Skeletal muscle satellite cell (primary cell): ENCODE results near the gene TRIM33.
"Not testable (repeated sequence)": the region's sequence is repeated elsewhere in the genome, so short reads cannot be mapped to it uniquely, and the experiment has no call there.

Experiments
- H3K27me3 ChIP-seq: 2 replicates; pipeline ENCODE4 v1.7.0; 2013; ENCODE audit warnings: low read length; ENCODE audit not compliant: control insufficient read depth, insufficient read depth
- H3K36me3 ChIP-seq: 2 replicates; pipeline ENCODE4 v1.7.0; 2013; ENCODE audit warnings: mild to moderate bottlenecking, control low read depth, low read length; ENCODE audit not compliant: insufficient read depth
- H3K4me1 ChIP-seq: 2 replicates; pipeline ENCODE4 v1.7.0; 2013; ENCODE audit warnings: low read length; ENCODE audit not compliant: control insufficient read depth, insufficient read depth
- H3K4me2 ChIP-seq: 2 replicates; pipeline ENCODE4 v1.7.0; 2013; ENCODE audit warnings: mild to moderate bottlenecking, low read length
- H3K4me3 ChIP-seq: 2 replicates; pipeline ENCODE4 v1.7.0; 2013; ENCODE audit warnings: low read length
- H3K9ac ChIP-seq: 2 replicates; pipeline ENCODE4 v1.7.0; 2013; ENCODE audit warnings: mild to moderate bottlenecking, low read depth, low read length, moderate library complexity
- H3K9me3 ChIP-seq: replicated peaks from 2 replicates; pipeline ENCODE4 v1.7.0; 2013; ENCODE audit warnings: mild to moderate bottlenecking, control low read depth, low read length

The TRIM33 gene

GRCh38 chr1:114439369-114439768 lies 71.6 kb downstream of the TRIM33 start:
- Histone ChIP-seq H3K27me3 (no peaks in the 10 kb centered on the region), H3K36me3 (peaks cover 11% of the 10 kb centered on the region), H3K4me1 (peaks cover 3% of the 10 kb centered on the region), H3K4me2 (no peak overlapping the region), H3K9me3 (no peaks in the 10 kb centered on the region), H3K9ac (no peak overlapping the region), H3K4me3 (no peak overlapping the region)

GRCh38 chr1:114437812-114438211 lies 73.2 kb downstream of the TRIM33 start:
- H3K4me3 ChIP-seq, result no peak overlapping the region
- H3K4me1 ChIP-seq, result peaks cover 3% of the 10 kb centered on the region
- no peak overlapping the region for H3K9ac ChIP-seq
- no peaks in the 10 kb centered on the region for H3K27me3 ChIP-seq
- no peak overlapping the region for H3K4me2 ChIP-seq
- H3K9me3 ChIP-seq, result no peaks in the 10 kb centered on the region
- peaks cover 11% of the 10 kb centered on the region for H3K36me3 ChIP-seq

GRCh38 chr1:114436799-114437198 lies 74.2 kb downstream of the TRIM33 start:
- Histone ChIP-seq H3K4me2 (no peak overlapping the region), H3K36me3 (peaks cover 11% of the 10 kb centered on the region), H3K4me3 (no peak overlapping the region), H3K27me3 (no peaks in the 10 kb centered on the region), H3K4me1 (peaks cover 3% of the 10 kb centered on the region), H3K9me3 (no peaks in the 10 kb centered on the region), H3K9ac (no peak overlapping the region)

- H3K36me3 ChIP-seq, result peaks cover 6% of the 10 kb centered on the region
- no peak overlapping the region for H3K4me3 ChIP-seq
Measured at GRCh38 chr1:114435088-114435715, 75.8 kb downstream of the TRIM33 start.

GRCh38 chr1:114431026-114431425 lies 80.0 kb downstream of the TRIM33 start:
- Histone ChIP-seq H3K9ac (no peak overlapping the region), H3K4me2 (no peak overlapping the region), H3K4me3 (no peak overlapping the region), H3K36me3 (peaks cover 12% of the 10 kb centered on the region), H3K27me3 (no peaks in the 10 kb centered on the region), H3K9me3 (no peaks in the 10 kb centered on the region), H3K4me1 (no peaks in the 10 kb centered on the region)

More at GRCh38 chr1:114435088-114435715, 75.8 kb downstream of the TRIM33 start:
- no peak overlapping the region for H3K4me2 ChIP-seq
- H3K4me1 ChIP-seq, result no peaks in the 10 kb centered on the region
- H3K27me3 ChIP-seq, result no peaks in the 10 kb centered on the region
- no peak overlapping the region for H3K9ac ChIP-seq
- H3K9me3 ChIP-seq, result no peaks in the 10 kb centered on the region

- Histone ChIP-seq H3K36me3 (peaks cover 31% of the 10 kb centered on the region), H3K4me3 (no peak overlapping the region), H3K4me2 (no peak overlapping the region), H3K9me3 (no peaks in the 10 kb centered on the region), H3K9ac (no peak overlapping the region), H3K27me3 (no peaks in the 10 kb centered on the region), H3K4me1 (no peaks in the 10 kb centered on the region)
Measured at GRCh38 chr1:114428083-114428754, 82.8 kb downstream of the TRIM33 start.

- Histone ChIP-seq H3K27me3 (no peaks in the 10 kb centered on the region), H3K4me1 (no peaks in the 10 kb centered on the region), H3K9ac (no peak overlapping the region), H3K4me3 (no peak overlapping the region), H3K9me3 (no peaks in the 10 kb centered on the region), H3K4me2 (no peak overlapping the region), H3K36me3 (peaks cover 31% of the 10 kb centered on the region)
Measured at GRCh38 chr1:114427612-114428011, 83.4 kb downstream of the TRIM33 start.

- no peak overlapping the region for H3K4me2 ChIP-seq
- no peaks in the 10 kb centered on the region for H3K27me3 ChIP-seq
- H3K36me3 ChIP-seq, result peaks cover 70% of the 10 kb centered on the region
- H3K9ac ChIP-seq, result no peak overlapping the region
- H3K4me1 ChIP-seq, result no peaks in the 10 kb centered on the region
- H3K4me3 ChIP-seq, result no peak overlapping the region
- H3K9me3 ChIP-seq, result no peaks in the 10 kb centered on the region
Measured at GRCh38 chr1:114423455-114423854, 87.5 kb downstream of the TRIM33 start.

- not testable (repeated sequence) for H3K9ac ChIP-seq, H3K27me3 ChIP-seq, H3K4me2 ChIP-seq, H3K4me1 ChIP-seq, H3K4me3 ChIP-seq, H3K9me3 ChIP-seq
- peaks cover 61% of the 10 kb centered on the region for H3K36me3 ChIP-seq
Measured at GRCh38 chr1:114418948-114419347, 92.1 kb downstream of the TRIM33 start.

- H3K9me3 ChIP-seq, result no peaks in the 10 kb centered on the region
- H3K9ac ChIP-seq, result no peak overlapping the region
- no peaks in the 10 kb centered on the region for H3K27me3 ChIP-seq
- H3K36me3 ChIP-seq, result peaks cover 28% of the 10 kb centered on the region
- H3K4me1 ChIP-seq, result no peaks in the 10 kb centered on the region
- no peak overlapping the region for H3K4me2 ChIP-seq
- no peak overlapping the region for H3K4me3 ChIP-seq
Measured at GRCh38 chr1:114397601-114398000, 113.4 kb downstream of the TRIM33 start.

- Histone ChIP-seq H3K4me2 (no peak overlapping the region), H3K36me3 (peaks cover 31% of the 10 kb centered on the region), H3K4me1 (no peaks in the 10 kb centered on the region), H3K9me3 (no peaks in the 10 kb centered on the region), H3K4me3 (no peak overlapping the region), H3K9ac (no peak overlapping the region), H3K27me3 (no peaks in the 10 kb centered on the region)
Measured at GRCh38 chr1:114395863-114396262, 115.1 kb downstream of the TRIM33 start.

- H3K36me3 ChIP-seq, result peaks cover 11% of the 10 kb centered on the region
- no peaks in the 10 kb centered on the region for H3K27me3 ChIP-seq
- H3K9me3 ChIP-seq, result no peaks in the 10 kb centered on the region
Measured at GRCh38 chr1:114390960-114391359, 120.0 kb downstream of the TRIM33 start.

More at GRCh38 chr1:114390960-114391359, 120.0 kb downstream of the TRIM33 start:
- H3K4me2 ChIP-seq, result no peak overlapping the region
- no peaks in the 10 kb centered on the region for H3K4me1 ChIP-seq
- no peak overlapping the region for H3K4me3 ChIP-seq
- no peak overlapping the region for H3K9ac ChIP-seq
